NCI-H2107 treated with DMSO at 0.1 percent for 48 hours (cell line): Measurements from ENCODE around the gene VEGFA.

Experiments used
- DNase-seq: peaks from one replicate; lab custom pipeline; 2025; ENCODE audit not compliant: unreplicated experiment; lab: John Stamatoyannopoulos, UW

Gene VEGFA

DNA sequence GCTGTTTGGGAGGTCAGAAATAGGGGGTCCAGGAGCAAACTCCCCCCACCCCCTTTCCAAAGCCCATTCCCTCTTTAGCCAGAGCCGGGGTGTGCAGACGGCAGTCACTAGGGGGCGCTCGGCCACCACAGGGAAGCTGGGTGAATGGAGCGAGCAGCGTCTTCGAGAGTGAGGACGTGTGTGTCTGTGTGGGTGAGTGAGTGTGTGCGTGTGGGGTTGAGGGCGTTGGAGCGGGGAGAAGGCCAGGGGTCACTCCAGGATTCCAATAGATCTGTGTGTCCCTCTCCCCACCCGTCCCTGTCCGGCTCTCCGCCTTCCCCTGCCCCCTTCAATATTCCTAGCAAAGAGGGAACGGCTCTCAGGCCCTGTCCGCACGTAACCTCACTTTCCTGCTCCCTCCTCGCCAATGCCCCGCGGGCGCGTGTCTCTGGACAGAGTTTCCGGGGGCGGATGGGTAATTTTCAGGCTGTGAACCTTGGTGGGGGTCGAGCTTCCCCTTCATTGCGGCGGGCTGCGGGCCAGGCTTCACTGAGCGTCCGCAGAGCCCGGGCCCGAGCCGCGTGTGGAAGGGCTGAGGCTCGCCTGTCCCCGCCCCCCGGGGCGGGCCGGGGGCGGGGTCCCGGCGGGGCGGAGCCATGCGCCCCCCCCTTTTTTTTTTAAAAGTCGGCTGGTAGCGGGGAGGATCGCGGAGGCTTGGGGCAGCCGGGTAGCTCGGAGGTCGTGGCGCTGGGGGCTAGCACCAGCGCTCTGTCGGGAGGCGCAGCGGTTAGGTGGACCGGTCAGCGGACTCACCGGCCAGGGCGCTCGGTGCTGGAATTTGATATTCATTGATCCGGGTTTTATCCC lies at the start of gene VEGFA:
Gene VEGFA, plus strand, starts transcription at position 686 of the 846 bp plus-strand sequence.
- DNase-seq: peak; percentile 32

DNA sequence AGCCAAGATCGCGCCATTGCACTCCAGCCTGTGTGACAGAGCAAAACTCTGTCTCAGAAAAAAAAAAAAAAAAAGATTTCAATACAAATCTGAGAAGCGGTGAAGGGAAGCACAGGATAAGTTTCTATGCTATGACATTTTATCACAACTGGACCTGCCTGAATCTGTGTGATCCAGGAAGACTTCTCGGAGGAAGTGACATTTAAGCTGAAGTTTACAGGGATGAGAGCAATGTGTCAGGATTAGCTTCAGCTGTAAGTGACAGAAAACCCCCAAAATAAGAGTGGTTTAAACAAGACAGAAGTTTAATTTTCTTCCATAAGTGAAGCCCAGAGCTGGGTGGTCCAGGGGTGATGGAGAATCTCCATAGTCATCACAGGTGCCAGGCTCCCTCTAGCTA lies 49.0 kb upstream of the VEGFA start:
- DNase-seq: no peak

GRCh38 chr6:43722920-43723545 lies 47.0 kb upstream of the VEGFA start:
- no peak for DNase-seq

GRCh38 chr6:43723737-43724295 lies 46.2 kb upstream of the VEGFA start:
- peak; percentile 37 for DNase-seq

GRCh38 chr6:43724354-43724753 lies 45.7 kb upstream of the VEGFA start:
- DNase-seq: no peak

DNA sequence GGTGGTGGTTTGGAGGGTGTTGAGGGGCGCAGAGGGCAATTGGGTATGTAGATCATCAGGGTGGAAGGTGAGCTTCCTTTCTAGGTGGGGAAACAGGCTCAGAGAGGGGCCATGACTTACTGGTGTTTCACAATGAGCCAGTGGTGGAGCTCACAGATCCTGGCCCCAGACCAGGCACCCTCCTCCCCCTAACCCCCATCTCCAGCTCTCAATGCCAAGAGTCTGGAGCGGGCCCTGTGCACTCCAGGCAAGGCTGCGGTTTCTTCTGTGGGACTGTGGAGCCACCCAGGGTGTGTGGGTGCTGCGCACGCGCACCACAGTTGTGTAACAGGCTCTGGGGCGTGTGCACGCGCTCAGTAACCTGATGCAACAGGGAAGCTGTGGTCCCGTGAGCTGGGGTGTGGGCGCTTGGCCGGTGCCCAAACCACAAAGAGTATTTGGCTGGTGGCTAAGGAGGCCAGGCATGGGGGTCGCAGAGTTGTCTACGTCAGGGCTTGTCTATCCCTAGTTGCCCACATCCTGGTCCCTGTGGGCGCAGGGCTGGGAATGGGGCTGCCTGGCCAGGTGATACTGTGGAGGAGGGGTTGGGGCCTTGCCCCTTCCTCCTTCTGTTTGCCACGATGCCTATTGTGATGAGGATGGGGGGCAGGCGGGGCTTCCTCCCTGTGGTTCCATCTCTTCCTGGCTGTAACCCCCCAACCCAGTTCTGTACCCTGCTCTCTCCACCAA lies 44.9 kb upstream of the VEGFA start:
- peak; percentile 85 for DNase-seq

GRCh38 chr6:43725643-43726580 lies 44.1 kb upstream of the VEGFA start:
- DNase-seq: peak; percentile 39

- no peak for DNase-seq
These were observed 42.4 kb upstream of the VEGFA start for GRCh38 chr6:43727634-43728033.

DNA sequence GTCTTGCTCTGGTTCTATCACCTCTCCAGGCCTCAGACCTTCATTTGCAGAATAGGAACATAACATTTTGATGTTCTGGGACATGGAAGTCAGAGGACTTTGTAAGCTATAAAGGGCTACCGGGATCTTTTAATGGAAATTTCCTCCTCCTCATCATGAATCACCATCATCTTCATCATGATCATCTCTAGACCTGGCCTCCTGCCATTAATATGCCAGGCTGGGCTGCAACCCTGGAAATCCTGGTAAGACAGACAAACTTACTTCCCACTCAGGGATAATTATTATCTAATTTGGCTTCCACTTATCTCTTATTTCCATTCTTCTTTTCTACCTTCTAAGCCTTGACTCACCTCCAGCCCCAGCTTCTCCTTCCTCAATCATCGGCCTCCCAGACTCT lies 41.4 kb upstream of the VEGFA start:
- no peak for DNase-seq

GRCh38 chr6:43729537-43729936 lies 40.5 kb upstream of the VEGFA start:
- DNase-seq: no peak

DNA sequence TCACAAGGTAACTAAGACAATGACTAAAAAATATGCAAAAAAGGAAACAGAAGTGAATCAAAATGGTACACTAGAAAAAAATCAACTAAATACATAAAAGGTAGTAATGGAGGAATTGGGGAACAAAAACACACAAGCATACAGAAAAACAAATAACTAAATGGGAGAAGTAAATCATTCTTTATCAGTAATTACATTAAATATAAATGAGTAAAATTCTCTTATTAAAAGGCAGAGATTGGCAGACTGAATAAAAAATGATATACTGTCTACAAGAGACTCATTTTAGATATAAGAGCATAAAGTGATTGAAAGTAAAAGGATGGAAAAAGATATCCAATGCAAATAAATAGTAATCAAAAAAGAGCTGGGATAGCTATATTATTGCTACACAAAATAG lies 39.4 kb upstream of the VEGFA start:
- DNase-seq: no peak

DNA sequence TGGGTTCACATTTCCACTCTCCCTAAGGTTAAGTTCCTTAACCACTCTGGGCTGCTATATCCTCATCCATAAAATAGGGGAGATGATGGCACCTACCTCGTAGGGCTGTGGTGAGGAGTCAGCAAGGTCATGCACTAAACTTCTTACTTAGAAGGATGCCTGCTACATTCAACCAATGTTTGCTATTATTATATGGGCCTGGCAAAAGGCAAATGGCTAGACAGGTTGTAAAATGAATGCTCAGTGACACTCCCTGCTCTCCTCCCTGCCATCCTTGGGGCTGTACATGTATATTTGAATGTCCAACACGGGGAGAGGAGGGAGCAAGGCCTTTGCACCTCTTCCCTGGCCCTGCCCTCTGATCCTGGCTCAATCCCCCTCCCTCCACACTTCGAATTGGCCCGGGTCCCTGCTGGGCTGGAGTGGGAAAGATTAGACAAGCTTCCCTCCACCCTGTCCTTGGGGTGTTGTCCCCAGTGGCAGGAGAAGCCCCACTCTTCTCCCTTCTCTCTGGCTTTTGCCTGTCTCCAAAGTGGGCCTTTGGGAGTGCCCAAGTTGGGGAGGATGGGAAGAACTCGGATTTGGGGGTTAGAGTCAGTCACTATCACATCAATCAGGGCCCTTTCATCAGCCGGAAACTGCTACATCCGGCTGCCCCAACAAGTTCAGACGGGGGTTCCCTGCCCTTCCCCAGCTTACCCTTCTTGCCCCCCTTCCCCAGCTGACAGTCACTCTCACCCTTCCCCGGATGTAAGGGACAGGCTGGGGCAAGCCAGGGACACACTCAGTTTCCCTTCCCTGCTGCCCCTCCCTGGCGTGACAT lies 36.3 kb upstream of the VEGFA start:
- no peak for DNase-seq

DNA sequence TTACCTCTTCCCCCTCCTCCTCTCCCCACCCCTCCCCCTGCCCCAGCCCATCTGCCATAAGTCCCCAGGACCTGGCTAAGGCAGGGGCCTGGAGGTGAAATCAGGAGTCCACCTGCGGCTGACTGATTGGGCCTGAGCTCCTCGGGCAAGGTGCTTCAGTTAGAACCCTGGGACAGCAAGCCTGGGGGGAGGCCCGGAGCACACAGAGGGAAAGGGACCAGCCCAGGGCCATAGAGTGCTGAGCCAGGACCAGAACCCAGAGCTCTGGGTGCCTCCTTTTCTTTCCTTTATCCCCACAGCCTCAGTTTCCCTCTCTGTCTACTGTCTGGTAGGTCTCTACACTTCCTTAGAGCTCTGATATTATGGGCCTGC lies 35.7 kb upstream of the VEGFA start:
- DNase-seq: no peak

DNA sequence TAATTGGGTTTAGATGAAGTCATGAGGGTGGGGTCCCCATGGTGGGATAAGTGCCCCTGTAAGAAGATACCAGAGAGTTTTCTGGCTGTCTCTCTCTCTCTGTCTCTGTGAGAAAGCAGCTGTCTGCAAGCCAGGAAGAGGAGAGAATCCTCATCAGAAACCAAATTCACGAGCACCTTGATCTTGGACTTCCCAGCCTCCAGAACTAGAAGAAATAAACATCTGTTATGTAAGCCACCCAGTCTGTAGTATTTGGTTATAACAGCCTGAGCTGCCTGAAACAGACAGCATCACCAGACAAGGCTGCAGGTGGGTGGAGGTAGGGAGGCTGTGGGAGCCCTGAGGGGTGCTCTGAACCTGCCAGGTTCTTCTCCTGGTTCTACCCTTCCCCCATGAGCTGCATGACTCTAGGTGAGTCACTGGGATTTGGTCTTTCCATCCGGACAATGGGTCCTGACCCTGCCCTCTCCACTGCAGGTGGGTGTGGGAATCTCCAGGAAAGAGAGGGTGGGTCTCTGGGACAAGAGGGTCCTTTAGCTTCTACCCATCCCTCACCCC lies 34.3 kb upstream of the VEGFA start:
- no peak for DNase-seq

DNA sequence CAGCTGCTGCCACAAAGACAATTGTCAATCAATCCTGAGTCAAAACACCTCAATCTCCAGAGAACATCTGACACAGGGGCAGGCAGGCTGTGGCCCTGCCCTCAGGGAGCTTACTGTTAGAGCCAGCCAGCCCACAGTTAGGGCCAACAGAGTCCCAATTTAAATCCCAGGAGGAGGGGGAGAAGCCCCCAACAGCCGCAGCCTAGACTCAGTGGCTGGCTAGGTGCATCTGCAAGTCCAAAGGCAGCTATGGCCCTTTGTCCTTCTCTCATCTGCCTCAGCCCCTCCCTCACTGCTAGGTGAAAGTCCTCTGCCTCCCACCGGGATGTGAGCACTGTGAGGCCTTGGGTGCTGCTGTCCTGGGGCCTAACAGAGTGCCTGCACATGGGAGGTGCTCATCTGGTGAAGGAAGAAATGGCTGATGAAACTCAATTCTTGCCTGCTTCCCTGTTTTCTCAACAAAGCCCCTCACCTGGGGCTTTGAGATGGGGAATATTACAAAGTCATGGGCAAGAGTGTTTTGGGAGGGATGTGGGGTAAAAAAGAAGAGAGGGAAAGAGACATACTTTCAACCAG lies 33.7 kb upstream of the VEGFA start:
- DNase-seq: no peak

DNA sequence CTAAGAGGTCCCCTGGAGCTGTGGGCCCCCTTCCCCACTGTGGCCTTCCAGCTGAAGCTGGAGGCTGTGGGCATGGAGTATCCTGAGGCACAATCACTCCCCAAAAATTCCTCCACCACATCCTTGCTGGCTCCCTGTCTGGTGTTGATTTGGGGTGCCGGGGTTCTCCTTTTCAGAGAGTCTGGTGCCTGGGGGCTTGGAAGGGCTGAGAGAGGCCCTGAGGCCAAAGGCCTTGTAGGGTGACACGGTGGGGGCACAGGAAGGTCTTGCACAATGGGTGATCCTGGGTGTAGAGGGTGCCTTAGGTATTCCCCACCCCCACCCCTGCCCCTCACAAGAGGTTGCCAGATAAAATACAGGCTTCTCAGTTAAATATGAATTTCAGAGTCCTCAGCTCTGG lies 33.2 kb upstream of the VEGFA start:
- DNase-seq: no peak

DNA sequence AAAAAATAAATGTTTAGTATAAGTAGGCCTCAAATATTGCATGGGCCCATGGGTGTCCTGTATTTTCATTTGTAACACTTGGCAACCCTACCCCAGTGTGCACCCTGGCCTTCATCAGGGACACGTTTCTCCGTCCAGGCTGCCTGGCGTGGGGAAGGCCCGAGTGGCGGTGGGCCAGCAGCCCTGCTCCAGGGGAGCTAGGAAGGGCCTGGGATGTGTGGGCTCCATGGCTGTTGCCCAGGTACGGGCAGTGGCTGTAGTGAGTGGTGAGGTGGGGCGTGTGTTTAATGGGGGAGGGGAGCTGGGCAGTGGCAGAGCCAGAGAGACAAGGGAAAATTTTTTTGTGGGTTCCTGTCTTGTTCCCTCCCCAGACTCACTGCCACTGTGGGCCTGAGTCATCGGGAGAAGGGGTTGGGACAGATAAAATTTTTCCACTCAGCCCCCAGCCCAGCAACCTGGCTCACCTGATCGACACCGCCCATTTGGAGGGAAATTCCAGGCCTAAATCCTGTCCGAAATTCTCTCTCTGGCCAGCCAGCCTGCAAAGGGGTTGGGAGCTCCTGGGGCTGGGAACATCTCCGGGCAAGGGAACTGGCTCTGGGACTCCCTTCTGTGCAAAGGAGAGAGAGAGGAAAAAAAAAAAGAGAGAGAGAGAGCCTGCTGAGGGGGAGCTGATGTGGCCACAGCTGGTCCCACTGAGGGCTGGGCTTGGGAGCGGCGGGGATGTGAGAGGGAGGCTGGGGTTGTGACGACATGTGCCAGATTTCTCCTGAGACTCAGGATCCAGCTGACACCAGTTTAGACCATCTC lies 32.5 kb upstream of the VEGFA start:
- no peak for DNase-seq

DNA sequence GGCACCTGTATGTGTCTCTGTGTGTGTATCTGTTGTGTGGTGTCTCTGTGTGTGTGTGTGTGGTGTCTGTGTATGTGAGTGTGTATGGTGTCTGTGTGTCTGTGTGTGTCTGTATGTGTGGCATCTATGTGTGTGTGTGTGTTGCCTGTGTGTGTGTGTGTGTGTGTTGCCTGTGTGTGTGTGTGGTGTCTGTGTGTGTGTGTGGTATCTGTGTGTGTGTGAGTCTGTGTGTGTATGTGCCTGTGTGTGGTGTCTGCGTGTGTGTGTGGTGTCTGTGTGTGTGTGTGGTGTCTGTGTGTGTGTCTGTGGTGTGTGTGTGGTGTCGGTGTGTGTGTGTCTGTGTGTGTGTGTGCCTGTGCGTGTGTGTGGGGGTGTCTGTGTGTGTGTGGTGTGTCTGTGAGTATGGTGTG lies 31.7 kb upstream of the VEGFA start:
- DNase-seq: no peak
